AG04449 (cell line): ENCODE measurements around the gene EXT2.

Experiments
- CTCF ChIA-PET: fragments of 350-600 bp; formaldehyde crosslinking; extraction: SDS; loops from one replicate; lab custom pipeline; 2021; ENCODE audit warnings: antibody characterized with exemption; lab: Yijun Ruan, JAX
- POLR2A ChIA-PET: fragments of 400-600, 350-600 bp; formaldehyde crosslinking; extraction: SDS; loops from one replicate; lab custom pipeline; 2020; ENCODE audit warnings: antibody characterized with exemption, inconsistent platforms; lab: Yijun Ruan, JAX
- DNase-seq: peaks from one replicate; pipeline ENCODE4 v3.0.0-alpha.2; 2010; ENCODE audit warnings: low read depth, low spot score
- H3K4me3 ChIP-seq: 2 replicates; pipeline ENCODE4 v1.5.1; 2011; ENCODE audit warnings: low read depth, mild to moderate bottlenecking, control low read depth, low read length
- CTCF ChIP-seq: IDR thresholded peaks from one replicate; pipeline ENCODE4 v1.5.1; 2011; ENCODE audit warnings: mild to moderate bottlenecking, moderate library complexity, low read length, control low read depth, inconsistent platforms; ENCODE audit not compliant: insufficient read depth; ENCODE audit errors: missing control alignments

The EXT2 gene

GRCh38 chr11:44221456-44221855 lies 126.0 kb downstream of the EXT2 start:
- H3K4me3 ChIP-seq, result no peak overlapping the region
- POLR2A ChIA-PET, result interaction anchor here (0.5 kb wide), 1 partner anchor 22 kb away, joined by 3 read pairs; no protein-coding TSS in a partner anchor
- DNase-seq, result no peak
- no peak for TF ChIP-seq CTCF
- CTCF ChIA-PET, result interaction anchor here (1.0 kb wide), 1 partner anchor 37 kb away, joined by 3 read pairs; no protein-coding TSS in a partner anchor

- H3K4me3 ChIP-seq, result no peak overlapping the region
- ChIA-PET POLR2A (interaction anchor here (0.5 kb wide), 1 partner anchor 21 kb away, joined by 3 read pairs; no protein-coding TSS in a partner anchor), CTCF (interaction anchor here (1.0 kb wide), 1 partner anchor 38 kb away, joined by 3 read pairs; no protein-coding TSS in a partner anchor)
- no peak for TF ChIP-seq CTCF
- no peak for DNase-seq
Measured at GRCh38 chr11:44221992-44222391, 126.5 kb downstream of the EXT2 start.

- ChIA-PET CTCF (interaction anchor here (0.8 kb wide), 1 partner anchor 10 kb away, joined by 4 read pairs; no protein-coding TSS in a partner anchor), POLR2A (interaction anchor here (1.0 kb wide), 1 partner anchor 20 kb away, joined by 3 read pairs; no protein-coding TSS in a partner anchor)
- no peak for DNase-seq
- no peak overlapping the region for H3K4me3 ChIP-seq
- TF ChIP-seq CTCF, result no peak
Measured at GRCh38 chr11:44223238-44223637, 127.8 kb downstream of the EXT2 start.

GRCh38 chr11:44224867-44225501 lies 129.5 kb downstream of the EXT2 start:
- TF ChIP-seq CTCF, result no peak

GRCh38 chr11:44226490-44226889 lies 131.0 kb downstream of the EXT2 start:
- DNase-seq, result no peak
- ChIA-PET CTCF (interaction anchor here (0.9 to 1.0 kb wide), 2 partner anchors 11 to 25 kb away, joined by 3 read pairs; no protein-coding TSS in a partner anchor), POLR2A (no interaction called here)
- no peak overlapping the region for H3K4me3 ChIP-seq
- TF ChIP-seq CTCF, result no peak

More at GRCh38 chr11:44224867-44225501, 129.5 kb downstream of the EXT2 start:
- ChIA-PET CTCF (interaction anchor here (1.4 to 1.5 kb wide), 2 partner anchors 10 to 91 kb away, joined by 5 to 8 read pairs; no protein-coding TSS in a partner anchor), POLR2A (interaction anchor here (0.7 kb wide), 1 partner anchor 16 kb away, joined by 3 read pairs; no protein-coding TSS in a partner anchor)
- H3K4me3 ChIP-seq, result no peak overlapping the region
- no peak for DNase-seq

GRCh38 chr11:44226945-44227344 lies 131.5 kb downstream of the EXT2 start:
- no peak overlapping the region for H3K4me3 ChIP-seq
- ChIA-PET CTCF (interaction anchor here (0.9 to 1.7 kb wide), 3 partner anchors 10 to 59 kb away, joined by 3 to 5 read pairs (median 3); no protein-coding TSS in a partner anchor), POLR2A (no interaction called here)
- TF ChIP-seq CTCF, result no peak
- DNase-seq, result no peak
